PC-9 (cell line): ENCODE data around the gene MCF2L. TPM values are rescaled to one million over a fixed set of nuclear protein-coding genes. Genes with fewer than 3 reads are reported as not detected.

Experiments used
- BruUV-seq: library from RNA; stranded (reverse); fragments of 400-500 nt; replicated peaks from 2 replicates; lab custom pipeline; 2021; lab: Mats Ljungman, UMichigan
- CTCF ChIA-PET: fragments of 300-600 bp; sonication (Branson Sonifier 250); formaldehyde crosslinking; loops from one replicate; lab custom pipeline; 2022; ENCODE audit warnings: antibody characterized with exemption; lab: Charles Lee
- POLR2A ChIA-PET: fragments of 300-600 bp; sonication (Branson Sonifier 250); formaldehyde crosslinking; loops from one replicate; lab custom pipeline; 2022; ENCODE audit warnings: antibody characterized with exemption; ENCODE audit not compliant: unreplicated experiment; lab: Charles Lee
- DNase-seq, 2 experiments: peaks; one replicate each; pipeline versions ENCODE4 v3.0.0 to v3.0.0-alpha.2; 2015 to 2022; ENCODE audit warnings: mixed read lengths in 1 of 2
- H2AFZ ChIP-seq: fragments of 200-600 bp; sonication (generic); 2 replicates; pipeline ENCODE4 v1.8.1; 2017; ENCODE audit warnings: antibody characterized with exemption
- H3F3A ChIP-seq: fragments of 200-600 bp; sonication (generic); 2 replicates; pipeline ENCODE4 v1.8.1; 2017; ENCODE audit warnings: antibody characterized with exemption, mild to moderate bottlenecking, low read depth; ENCODE audit not compliant: insufficient read depth
- H3K27ac ChIP-seq: fragments of 200-600 bp; sonication (generic); 2 replicates; pipeline ENCODE4 v1.6.1; 2016; ENCODE audit warnings: mixed run types
- H3K27me3 ChIP-seq: fragments of 200-600 bp; sonication (generic); 2 replicates; pipeline ENCODE4 v1.6.1; 2016; ENCODE audit warnings: low read depth, mixed run types; ENCODE audit not compliant: insufficient read depth
- H3K36me3 ChIP-seq: fragments of 200-600 bp; sonication (generic); 2 replicates; pipeline ENCODE4 v1.6.1; 2016; ENCODE audit warnings: low read depth, mixed run types
- H3K4me1 ChIP-seq: fragments of 200-600 bp; sonication (generic); replicated peaks from 2 replicates; pipeline ENCODE4 v1.6.1; 2016; ENCODE audit warnings: mixed run types; ENCODE audit not compliant: insufficient read depth
- H3K4me2 ChIP-seq: fragments of 200-600 bp; sonication (generic); 2 replicates; pipeline ENCODE4 v1.6.1; 2017; ENCODE audit warnings: mixed run types
- H3K4me3 ChIP-seq: fragments of 200-600 bp; sonication (generic); 2 replicates; pipeline ENCODE4 v1.6.1; 2016; ENCODE audit warnings: mixed run types
- H3K79me2 ChIP-seq: fragments of 200-600 bp; sonication (generic); 2 replicates; pipeline ENCODE4 v1.6.1; 2017; ENCODE audit warnings: low read depth, mixed run types
- H3K9me2 ChIP-seq: fragments of 200-600 bp; sonication (generic); 2 replicates; pipeline ENCODE4 v1.8.1; 2017; ENCODE audit warnings: mild to moderate bottlenecking; ENCODE audit not compliant: insufficient read depth
- H3K9me3 ChIP-seq: fragments of 200-600 bp; sonication (generic); 2 replicates; pipeline ENCODE4 v1.8.1; 2016; ENCODE audit warnings: low read depth; ENCODE audit not compliant: insufficient read depth
- H4K20me1 ChIP-seq: fragments of 200-600 bp; sonication (generic); 2 replicates; pipeline ENCODE4 v1.8.1; 2017; ENCODE audit not compliant: insufficient read depth
- EZH2 ChIP-seq: fragments of 200-600 bp; sonication (generic); IDR thresholded peaks from 2 replicates; pipeline ENCODE4 v1.8.0; 2017; ENCODE audit warnings: antibody characterized with exemption, low read depth
- intact Hi-C: fragments of 100-400 bp; cut with micrococcal nuclease; formaldehyde crosslinking; loops from one replicate; pipeline ENCODE4 v1.10.0; 2022; ENCODE audit not compliant: unreplicated experiment
- total RNA-seq: library from RNA; stranded (reverse); gene quantifications from 2 replicates; pipeline ENCODE4 v1.2.3, GENCODE V29; 2021
- TF ChIP-seq, protein P1 (sequence below): fragments of 200-600 bp; sonication (generic); conservative IDR thresholded peaks from 2 replicates; pipeline ENCODE4 v1.6.1; 2017; ENCODE audit warnings: mixed run types, antibody characterized with exemption, mild to moderate bottlenecking, moderate library complexity

MCF2L gene
- total RNA-seq, 1 experiment from 2014 or later, result 28.2 TPM

DNA sequence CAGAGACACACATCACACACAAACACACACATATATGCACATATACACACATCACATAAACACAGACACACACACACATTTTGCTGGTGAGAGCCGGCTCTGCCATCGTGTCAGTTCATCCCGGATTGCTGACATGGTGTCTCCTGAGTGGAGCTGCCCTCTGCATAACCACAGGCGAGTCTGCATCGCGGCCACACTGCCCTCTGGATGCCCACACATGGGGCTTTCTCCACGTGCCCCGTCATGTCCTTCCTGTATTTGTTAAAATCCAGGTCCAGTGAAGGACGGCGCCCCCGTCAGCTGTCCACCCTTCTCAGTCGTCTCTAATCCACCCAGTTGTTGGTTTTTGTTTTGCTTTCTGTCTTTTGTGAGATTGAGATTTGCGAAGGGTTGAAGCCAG, 84.0 kb downstream of the MCF2L start:
- Histone ChIP-seq H3K4me3 (no peak overlapping the region), H4K20me1 (no peaks in the 10 kb centered on the region), H3K9me3 (no peaks in the 10 kb centered on the region), H3F3A (peaks cover 9% of the 10 kb centered on the region), H3K27ac (no peak overlapping the region), H3K27me3 (no peaks in the 10 kb centered on the region), H3K4me1 (peaks cover 14% of the 10 kb centered on the region), H3K36me3 (no peaks in the 10 kb centered on the region), H3K9me2 (no peaks in the 10 kb centered on the region), H3K4me2 (no peak overlapping the region), H3K79me2 (no peaks in the 10 kb centered on the region), H2AFZ (no peak overlapping the region)
- DNase-seq, result no peak
- ChIA-PET CTCF (no interaction called here), POLR2A (no interaction called here)
- intact Hi-C loops, result no loop called here
- BruUV-seq, result no TSS peak
- no peak for TF ChIP-seq EZH2
- TF ChIP-seq, protein P1, sequence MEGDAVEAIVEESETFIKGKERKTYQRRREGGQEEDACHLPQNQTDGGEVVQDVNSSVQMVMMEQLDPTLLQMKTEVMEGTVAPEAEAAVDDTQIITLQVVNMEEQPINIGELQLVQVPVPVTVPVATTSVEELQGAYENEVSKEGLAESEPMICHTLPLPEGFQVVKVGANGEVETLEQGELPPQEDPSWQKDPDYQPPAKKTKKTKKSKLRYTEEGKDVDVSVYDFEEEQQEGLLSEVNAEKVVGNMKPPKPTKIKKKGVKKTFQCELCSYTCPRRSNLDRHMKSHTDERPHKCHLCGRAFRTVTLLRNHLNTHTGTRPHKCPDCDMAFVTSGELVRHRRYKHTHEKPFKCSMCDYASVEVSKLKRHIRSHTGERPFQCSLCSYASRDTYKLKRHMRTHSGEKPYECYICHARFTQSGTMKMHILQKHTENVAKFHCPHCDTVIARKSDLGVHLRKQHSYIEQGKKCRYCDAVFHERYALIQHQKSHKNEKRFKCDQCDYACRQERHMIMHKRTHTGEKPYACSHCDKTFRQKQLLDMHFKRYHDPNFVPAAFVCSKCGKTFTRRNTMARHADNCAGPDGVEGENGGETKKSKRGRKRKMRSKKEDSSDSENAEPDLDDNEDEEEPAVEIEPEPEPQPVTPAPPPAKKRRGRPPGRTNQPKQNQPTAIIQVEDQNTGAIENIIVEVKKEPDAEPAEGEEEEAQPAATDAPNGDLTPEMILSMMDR, result no peak

DNA sequence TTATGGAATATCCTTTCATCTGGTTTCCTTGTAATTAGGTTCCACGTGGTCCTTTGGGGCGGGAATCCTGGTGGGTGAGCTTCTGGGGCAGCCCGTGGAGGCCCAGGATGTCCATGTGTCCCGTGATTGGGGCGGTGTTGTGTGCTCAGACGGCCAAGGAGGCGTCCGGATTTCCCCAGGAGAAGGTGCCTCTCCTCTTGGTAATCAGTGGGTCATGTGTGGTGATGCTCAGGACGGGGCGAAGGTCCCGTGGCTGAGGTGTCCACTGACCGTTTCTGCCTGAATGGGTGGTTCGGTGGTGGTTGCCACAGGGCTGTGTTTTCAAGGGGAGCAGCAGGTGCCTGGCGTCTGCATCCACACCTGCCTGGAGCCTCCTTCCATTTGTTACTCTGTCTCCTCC, 84.4 kb downstream of the MCF2L start:
- TF ChIP-seq, protein P1, result no peak
- no peak for TF ChIP-seq EZH2
- peaks cover 9% of the 10 kb centered on the region for H3F3A ChIP-seq
- CTCF ChIA-PET, result no interaction called here
- no TSS peak for BruUV-seq
- DNase-seq, result no peak
- no peak overlapping the region for H3K4me2 ChIP-seq
- intact Hi-C loops, result no loop called here
- H3K4me1 ChIP-seq, result peaks cover 14% of the 10 kb centered on the region
- no peaks in the 10 kb centered on the region for H3K9me3 ChIP-seq
- no peak overlapping the region for H2AFZ ChIP-seq
- H3K27ac ChIP-seq, result no peak overlapping the region
- no peaks in the 10 kb centered on the region for H3K79me2 ChIP-seq
- POLR2A ChIA-PET, result no interaction called here
- H3K4me3 ChIP-seq, result no peak overlapping the region
- no peaks in the 10 kb centered on the region for H4K20me1 ChIP-seq
- no peaks in the 10 kb centered on the region for H3K27me3 ChIP-seq
- H3K9me2 ChIP-seq, result no peaks in the 10 kb centered on the region
- no peaks in the 10 kb centered on the region for H3K36me3 ChIP-seq

DNA sequence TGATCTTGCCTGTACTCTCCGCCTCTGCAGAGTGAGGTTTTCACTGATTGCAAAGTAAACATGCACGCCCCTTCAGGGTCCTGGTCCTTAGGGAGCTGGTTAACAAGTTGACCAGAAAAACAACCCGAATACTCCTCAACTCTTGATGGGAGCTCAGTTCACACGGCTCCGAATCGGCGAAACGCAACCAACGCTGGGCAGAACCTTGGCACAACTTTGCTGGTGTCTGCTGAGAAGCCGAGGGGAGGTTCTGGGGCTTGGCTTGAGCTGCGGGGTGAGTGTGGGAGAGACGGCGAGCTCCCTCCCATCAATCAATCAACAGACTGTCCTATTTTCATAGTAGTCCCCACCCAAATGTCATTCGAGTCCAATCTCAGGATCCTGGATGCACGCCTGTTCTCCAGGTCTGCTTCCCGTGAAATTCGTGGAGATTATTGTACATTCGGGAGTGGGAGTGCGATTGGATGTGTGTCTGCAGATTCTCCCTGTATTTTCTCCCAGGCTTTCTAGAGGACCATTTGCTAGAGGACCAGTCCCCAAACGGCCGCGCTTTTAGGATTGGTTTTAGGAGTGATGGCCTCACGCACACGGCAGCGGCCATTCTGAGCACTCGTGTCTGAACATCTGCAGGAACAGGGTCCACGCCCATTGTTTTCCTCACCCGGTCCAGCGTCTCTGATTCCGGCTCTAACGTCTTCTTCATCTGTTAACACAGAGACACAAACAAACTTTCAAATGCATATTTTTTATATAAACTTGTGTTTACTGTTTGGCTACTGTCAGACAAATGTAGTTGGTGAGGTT, 85.0 kb downstream of the MCF2L start:
- Histone ChIP-seq H3K79me2 (no peaks in the 10 kb centered on the region), H2AFZ (no peak overlapping the region), H3F3A (peaks cover 9% of the 10 kb centered on the region), H3K9me2 (no peaks in the 10 kb centered on the region), H3K4me3 (no peak overlapping the region), H3K27me3 (no peaks in the 10 kb centered on the region), H4K20me1 (no peaks in the 10 kb centered on the region), H3K4me2 (no peak overlapping the region), H3K4me1 (peaks cover 14% of the 10 kb centered on the region), H3K9me3 (no peaks in the 10 kb centered on the region), H3K27ac (no peak overlapping the region), H3K36me3 (no peaks in the 10 kb centered on the region)
- TF ChIP-seq, protein P1, result no peak
- TF ChIP-seq EZH2, result no peak
- BruUV-seq, result no TSS peak
- intact Hi-C loops, result no loop called here
- CTCF ChIA-PET, result no interaction called here
- DNase-seq, result no peak
- POLR2A ChIA-PET, result no interaction called here
